AG04449 (cell line): ENCODE results near the gene GNG2.

Experiments
- CTCF ChIA-PET: fragments of 350-600 bp; formaldehyde crosslinking; extraction: SDS; loops from one replicate; lab custom pipeline; 2021; ENCODE audit warnings: antibody characterized with exemption; lab: Yijun Ruan, JAX
- POLR2A ChIA-PET: fragments of 400-600, 350-600 bp; formaldehyde crosslinking; extraction: SDS; loops from one replicate; lab custom pipeline; 2020; ENCODE audit warnings: antibody characterized with exemption, inconsistent platforms; lab: Yijun Ruan, JAX
- DNase-seq: peaks from one replicate; pipeline ENCODE4 v3.0.0-alpha.2; 2010; ENCODE audit warnings: low read depth, low spot score
- H3K4me3 ChIP-seq: 2 replicates; pipeline ENCODE4 v1.5.1; 2011; ENCODE audit warnings: low read depth, mild to moderate bottlenecking, control low read depth, low read length
- TF ChIP-seq, protein P1 (sequence below): IDR thresholded peaks from one replicate; pipeline ENCODE4 v1.5.1; 2011; ENCODE audit warnings: mild to moderate bottlenecking, moderate library complexity, low read length, control low read depth, inconsistent platforms; ENCODE audit not compliant: insufficient read depth; ENCODE audit errors: missing control alignments

Gene GNG2

DNA sequence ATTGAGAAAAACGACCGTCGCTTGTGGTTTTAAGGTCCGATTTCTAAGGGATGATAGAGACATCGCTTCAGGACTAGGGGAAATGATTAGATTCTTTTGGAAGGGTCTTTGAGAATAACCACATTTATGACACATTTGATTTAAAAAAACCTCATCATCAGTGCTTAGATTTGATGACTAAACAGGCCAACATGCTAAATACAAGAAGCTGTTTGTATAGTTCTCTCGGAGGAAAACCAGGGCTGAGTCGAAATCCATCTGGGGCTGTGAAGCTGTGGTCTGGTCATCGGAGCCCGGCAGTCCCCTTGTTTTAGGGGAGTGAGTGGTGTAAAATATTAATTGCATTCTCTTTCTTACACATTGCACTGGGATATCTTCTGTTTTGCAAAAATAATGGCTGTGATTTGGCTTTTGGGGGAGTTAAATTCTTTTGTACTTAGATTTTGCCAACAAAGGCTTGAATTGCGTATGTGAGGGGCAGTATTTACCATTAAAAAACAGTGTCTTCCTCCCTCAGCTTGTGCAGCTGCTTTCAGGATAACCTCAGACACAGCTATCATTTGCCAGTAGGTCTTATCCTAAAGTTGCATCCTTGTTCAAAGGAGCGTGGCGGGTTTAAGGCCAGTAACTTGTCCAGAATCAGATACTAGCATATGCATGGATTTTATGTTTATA is 550 bp downstream of the GNG2 start:
- TF ChIP-seq, protein P1, sequence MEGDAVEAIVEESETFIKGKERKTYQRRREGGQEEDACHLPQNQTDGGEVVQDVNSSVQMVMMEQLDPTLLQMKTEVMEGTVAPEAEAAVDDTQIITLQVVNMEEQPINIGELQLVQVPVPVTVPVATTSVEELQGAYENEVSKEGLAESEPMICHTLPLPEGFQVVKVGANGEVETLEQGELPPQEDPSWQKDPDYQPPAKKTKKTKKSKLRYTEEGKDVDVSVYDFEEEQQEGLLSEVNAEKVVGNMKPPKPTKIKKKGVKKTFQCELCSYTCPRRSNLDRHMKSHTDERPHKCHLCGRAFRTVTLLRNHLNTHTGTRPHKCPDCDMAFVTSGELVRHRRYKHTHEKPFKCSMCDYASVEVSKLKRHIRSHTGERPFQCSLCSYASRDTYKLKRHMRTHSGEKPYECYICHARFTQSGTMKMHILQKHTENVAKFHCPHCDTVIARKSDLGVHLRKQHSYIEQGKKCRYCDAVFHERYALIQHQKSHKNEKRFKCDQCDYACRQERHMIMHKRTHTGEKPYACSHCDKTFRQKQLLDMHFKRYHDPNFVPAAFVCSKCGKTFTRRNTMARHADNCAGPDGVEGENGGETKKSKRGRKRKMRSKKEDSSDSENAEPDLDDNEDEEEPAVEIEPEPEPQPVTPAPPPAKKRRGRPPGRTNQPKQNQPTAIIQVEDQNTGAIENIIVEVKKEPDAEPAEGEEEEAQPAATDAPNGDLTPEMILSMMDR: no peak
- ChIA-PET CTCF (interaction anchor here (1.0 to 2.7 kb wide), 5 partner anchors 13 to 410 kb away, joined by 3 to 19 read pairs (median 4); no protein-coding TSS in a partner anchor), POLR2A (interaction anchor here (0.6 to 1.9 kb wide), 3 partner anchors 11 to 208 kb away, joined by 3 to 7 read pairs (median 3); partner anchors contain the start of gene NID2)
- DNase-seq: no peak
- peak overlapping the region; percentile 60 for H3K4me3 ChIP-seq

DNA sequence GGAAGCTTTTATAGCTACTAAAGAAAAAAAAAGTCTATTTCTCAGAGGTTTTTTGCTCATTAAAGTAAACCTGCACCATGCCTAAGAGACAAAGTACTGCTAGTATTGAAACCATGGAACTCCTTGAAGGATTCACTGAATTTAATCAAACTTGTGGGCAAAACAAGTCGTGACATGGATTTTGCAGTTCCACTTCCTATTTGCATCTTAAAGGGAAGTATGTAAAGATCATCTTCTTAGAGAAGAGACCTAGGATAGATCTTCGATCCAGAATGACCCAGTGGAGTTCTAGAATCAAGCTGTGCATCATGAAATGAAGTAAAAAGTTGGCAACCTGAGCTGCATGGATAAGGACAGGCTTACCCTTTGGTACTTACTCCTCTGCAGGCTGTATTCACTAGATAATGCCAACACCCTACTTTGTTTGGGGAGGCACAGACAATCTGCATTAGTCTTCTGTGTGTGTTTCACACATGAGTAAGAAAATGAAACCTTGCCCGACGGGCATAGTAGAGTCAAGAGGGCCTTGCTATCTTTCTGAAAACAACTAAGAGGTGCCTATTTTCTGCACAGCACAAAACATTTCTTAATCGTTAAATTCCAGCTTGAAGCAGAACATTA is 1.9 kb downstream of the GNG2 start:
- POLR2A ChIA-PET: no interaction called here
- CTCF ChIA-PET: interaction anchor here (1.1 to 2.7 kb wide), 3 partner anchors 9 to 116 kb away, joined by 3 to 19 read pairs (median 3); no protein-coding TSS in a partner anchor
- TF ChIP-seq, protein P1: no peak
- peak overlapping the region; percentile 9 for H3K4me3 ChIP-seq
- no peak for DNase-seq

DNA sequence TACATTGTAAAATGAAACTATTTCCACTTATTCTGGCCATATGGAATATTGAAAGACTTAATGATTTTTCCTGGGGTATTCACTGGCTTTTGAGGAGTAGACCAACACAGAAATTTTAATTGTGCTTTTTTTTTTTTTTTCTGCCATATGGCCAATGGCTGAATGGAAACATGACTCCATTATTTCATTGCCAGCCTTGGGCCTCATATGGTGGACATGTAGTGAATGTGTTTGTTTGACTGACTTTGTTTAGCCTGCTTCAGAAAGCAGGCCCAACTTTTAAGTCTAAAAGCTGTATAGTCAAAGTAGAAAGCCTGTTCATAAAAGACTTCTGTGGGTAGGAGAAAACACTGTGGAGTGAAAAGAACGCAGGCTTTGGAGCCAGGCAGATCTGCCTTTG is 2.4 kb downstream of the GNG2 start:
- peak overlapping the region; percentile 9 for H3K4me3 ChIP-seq

DNA sequence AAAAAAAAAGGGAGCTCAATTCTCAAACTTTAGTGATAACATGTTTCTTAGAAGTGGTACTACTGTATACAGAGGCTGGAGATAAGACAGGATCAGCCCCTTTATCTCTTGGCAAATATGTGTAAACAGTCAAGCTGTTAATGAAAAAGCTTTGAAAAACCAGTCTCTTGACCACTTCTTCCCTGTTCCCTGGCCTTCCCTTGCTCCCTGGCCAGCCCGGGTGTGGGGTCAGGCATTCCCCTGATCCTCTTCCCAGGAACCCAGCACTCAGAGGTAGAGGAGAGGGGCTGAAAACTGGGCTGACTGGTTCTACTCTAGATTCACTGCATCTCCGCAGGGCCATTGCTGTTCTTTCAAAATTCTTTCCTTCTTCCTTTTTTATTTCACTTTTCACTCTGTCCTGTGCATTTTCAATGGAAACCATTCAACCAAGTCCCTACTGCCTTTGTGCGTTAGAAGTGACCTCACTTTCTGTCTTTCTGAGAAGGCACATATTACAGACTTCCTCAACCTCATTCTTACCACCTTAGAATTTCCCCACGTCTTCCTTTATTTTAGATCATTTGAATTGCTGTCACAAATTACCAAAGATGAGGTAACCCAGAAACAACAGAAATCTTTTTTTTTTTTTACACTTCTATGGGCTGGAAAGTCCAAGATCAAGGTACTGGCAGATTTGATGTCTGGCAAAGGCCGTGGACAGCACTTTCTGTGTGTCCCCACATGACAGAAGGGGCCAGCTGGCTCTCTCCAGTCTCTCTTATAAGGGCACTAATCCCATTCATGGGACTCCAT is 5.7 kb downstream of the GNG2 start:
- TF ChIP-seq, protein P1: no peak
- POLR2A ChIA-PET: no interaction called here
- H3K4me3 ChIP-seq: no peak overlapping the region
- DNase-seq: no peak
- CTCF ChIA-PET: interaction anchor here (0.6 kb wide), 1 partner anchor 45 kb away, joined by 3 read pairs; no protein-coding TSS in a partner anchor

More for the DNA sequence above, 2.4 kb downstream of the GNG2 start:
- TF ChIP-seq, protein P1: no peak
- ChIA-PET CTCF (interaction anchor here (0.7 to 1.3 kb wide), 3 partner anchors 9 to 271 kb away, joined by 3 read pairs; no protein-coding TSS in a partner anchor), POLR2A (no interaction called here)
- no peak for DNase-seq

DNA sequence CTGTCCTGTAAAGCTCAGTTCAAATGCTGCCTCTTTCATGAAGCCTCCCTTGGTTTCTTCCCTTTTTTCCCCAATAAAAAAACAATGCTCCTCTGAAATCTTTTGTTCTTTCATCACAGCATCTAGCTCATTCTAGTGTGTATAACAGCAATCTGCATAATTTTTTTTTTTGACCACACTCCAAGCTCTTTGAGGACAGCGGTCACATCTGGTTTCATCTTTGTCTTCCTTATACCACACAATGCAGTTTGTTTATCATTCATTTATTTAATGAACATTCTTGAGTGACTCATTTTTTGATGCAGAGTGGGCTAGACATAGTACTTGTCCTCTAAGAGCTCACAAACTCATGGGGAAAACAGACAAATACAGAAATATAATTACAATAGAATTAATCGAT is 7.3 kb downstream of the GNG2 start:
- ChIA-PET POLR2A (no interaction called here), CTCF (no interaction called here)
- DNase-seq: no peak
- TF ChIP-seq, protein P1: no peak
- H3K4me3 ChIP-seq: no peak overlapping the region

DNA sequence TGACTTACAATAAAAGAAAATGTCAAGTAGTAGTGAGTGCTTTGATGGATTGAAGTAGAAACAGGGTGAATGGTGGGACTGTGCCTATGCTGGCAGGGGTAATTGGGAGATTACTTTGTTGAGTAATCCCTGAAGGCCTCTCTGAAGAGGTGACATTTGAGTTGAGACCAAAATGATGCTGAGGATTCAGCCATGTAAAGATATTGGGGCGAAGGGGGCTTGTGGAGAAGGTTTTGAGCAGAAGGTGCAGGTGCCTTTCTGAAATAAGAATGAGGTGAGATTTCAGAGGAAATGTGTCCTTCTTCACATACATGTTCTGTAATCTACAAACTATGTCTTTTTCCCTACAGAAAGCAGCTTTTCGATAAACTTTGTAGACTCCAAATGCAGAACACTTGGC is 8.0 kb downstream of the GNG2 start:
- ChIA-PET POLR2A (no interaction called here), CTCF (no interaction called here)
- H3K4me3 ChIP-seq: no peak overlapping the region
- TF ChIP-seq, protein P1: no peak
- DNase-seq: no peak
